Tibial nerve (tissue), 3 donors: ENCODE results near the gene FOXQ1.

Source experiments
- POLR2A ChIP-seq, 2 donors: fragments of 450-650 bp; IDR thresholded peaks; one replicate each; pipeline ENCODE4 v1.6.1; 2017; ENCODE audit warnings: antibody characterized with exemption in 2 of 2, mild to moderate bottlenecking in 2 of 2, moderate library complexity in 2 of 2
- TF ChIP-seq, protein P1 (sequence below), 5 experiments: fragments of 200-600 bp in 3 of 5; fragments of 450-650 bp in 2 of 5; sonication (generic) in 3 of 5; IDR thresholded peaks; one replicate each; pipeline ENCODE4 v1.5.1; 2016 to 2019; ENCODE audit warnings: antibody characterized with exemption in 5 of 5, mild to moderate bottlenecking in 3 of 5, moderate library complexity in 2 of 5

DNA sequence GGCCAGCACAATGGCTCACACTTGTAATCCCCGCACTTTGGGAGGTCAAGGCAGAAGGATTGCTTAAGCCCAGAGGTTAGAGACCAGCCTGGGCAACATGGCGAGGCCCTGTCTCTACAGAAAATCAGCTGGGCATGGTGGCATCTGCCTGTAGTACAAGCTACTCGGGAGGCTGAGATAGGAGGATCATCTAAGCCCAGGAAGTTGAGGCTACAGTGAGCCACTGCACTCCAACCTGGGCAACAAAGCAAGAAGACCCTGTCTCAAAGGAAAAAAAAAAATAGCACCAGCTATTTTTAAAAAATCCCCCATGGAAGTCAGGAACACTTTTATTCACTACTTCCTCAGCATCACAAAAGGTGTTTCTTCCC lies 45.2 kb upstream of the FOXQ1 start:
- TF ChIP-seq, protein P1, sequence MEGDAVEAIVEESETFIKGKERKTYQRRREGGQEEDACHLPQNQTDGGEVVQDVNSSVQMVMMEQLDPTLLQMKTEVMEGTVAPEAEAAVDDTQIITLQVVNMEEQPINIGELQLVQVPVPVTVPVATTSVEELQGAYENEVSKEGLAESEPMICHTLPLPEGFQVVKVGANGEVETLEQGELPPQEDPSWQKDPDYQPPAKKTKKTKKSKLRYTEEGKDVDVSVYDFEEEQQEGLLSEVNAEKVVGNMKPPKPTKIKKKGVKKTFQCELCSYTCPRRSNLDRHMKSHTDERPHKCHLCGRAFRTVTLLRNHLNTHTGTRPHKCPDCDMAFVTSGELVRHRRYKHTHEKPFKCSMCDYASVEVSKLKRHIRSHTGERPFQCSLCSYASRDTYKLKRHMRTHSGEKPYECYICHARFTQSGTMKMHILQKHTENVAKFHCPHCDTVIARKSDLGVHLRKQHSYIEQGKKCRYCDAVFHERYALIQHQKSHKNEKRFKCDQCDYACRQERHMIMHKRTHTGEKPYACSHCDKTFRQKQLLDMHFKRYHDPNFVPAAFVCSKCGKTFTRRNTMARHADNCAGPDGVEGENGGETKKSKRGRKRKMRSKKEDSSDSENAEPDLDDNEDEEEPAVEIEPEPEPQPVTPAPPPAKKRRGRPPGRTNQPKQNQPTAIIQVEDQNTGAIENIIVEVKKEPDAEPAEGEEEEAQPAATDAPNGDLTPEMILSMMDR (IDR thresholded peaks at IDR 0.05): no peak
- TF ChIP-seq POLR2A (IDR thresholded peaks at IDR 0.05): no peak
